Thyroid gland (tissue), 4 donors: ENCODE data around the gene CLDN25. TPM values are rescaled to one million over a fixed set of nuclear protein-coding genes. Genes with fewer than 3 reads are reported as not detected.
"Not testable (repeated sequence)": the region's sequence is repeated elsewhere in the genome, so short reads cannot be mapped to it uniquely, and the experiment has no call there.

ENCODE experiments used
- DNase-seq, 2 donors: peaks; one replicate each; pipeline ENCODE4 v3.0.0-alpha.2; 2019
- H3K27ac ChIP-seq, 3 donors: fragments of 200-600 bp; sonication (generic); 1 replicate in 2 of 3; 2 replicates in 1 of 3; pipeline ENCODE4 v1.5.1; 2016 to 2019; ENCODE audit warnings: mild to moderate bottlenecking in 1 of 3, moderate library complexity in 1 of 3
- H3K27me3 ChIP-seq: fragments of 200-600 bp; sonication (generic); one replicate; pipeline ENCODE4 v1.5.1; 2019
- H3K36me3 ChIP-seq, 2 donors: fragments of 200-600 bp; sonication (generic); one replicate each; pipeline ENCODE4 v1.5.1; 2016 to 2019
- H3K4me1 ChIP-seq, 2 donors: fragments of 200-600 bp; sonication (generic); one replicate each; pipeline ENCODE4 v1.5.1; 2017 to 2019
- H3K4me3 ChIP-seq, 3 donors: fragments of 200-600 bp; sonication (generic); replicated peaks in 1 of 3; 1 replicate in 2 of 3; 2 replicates in 1 of 3; pipeline ENCODE4 v1.5.1; 2016; ENCODE audit warnings: mild to moderate bottlenecking in 1 of 3
- H3K9me3 ChIP-seq: fragments of 200-600 bp; sonication (generic); one replicate; pipeline ENCODE4 v1.5.1; 2017
- CTCF ChIP-seq, 6 experiments: fragments of 200-600 bp in 3 of 6; fragments of 450-650 bp in 3 of 6; sonication (generic) in 3 of 6; IDR thresholded peaks; one replicate each; pipeline ENCODE4 v1.5.1; 2016 to 2019; ENCODE audit warnings: antibody characterized with exemption in 6 of 6, mild to moderate bottlenecking in 2 of 6, inconsistent platforms in 1 of 6, moderate library complexity in 1 of 6
- POLR2A ChIP-seq, 2 donors: fragments of 450-650 bp; IDR thresholded peaks; one replicate each; pipeline ENCODE4 v1.6.1; 2017; ENCODE audit warnings: antibody characterized with exemption in 2 of 2, mild to moderate bottlenecking in 2 of 2, moderate library complexity in 1 of 2
- WGBS, 2 donors: methylation state at CpG; one replicate each; pipeline ENCODE4 v1.1.5; 2017; 5-methylcytosine and 5-hydroxymethylcytosine counted together
- intact Hi-C: fragments of 100-400 bp; cut with DNase I; formaldehyde crosslinking; loops from one replicate; pipeline ENCODE4 v1.15.1; 2023
- total RNA-seq, 4 donors: library from RNA; depleted of rRNA; stranded (reverse); fragments of >200 nt; gene quantifications; one replicate each; pipeline ENCODE4 v1.2.3, GENCODE V29; 2016

Gene CLDN25
- total RNA-seq, 4 donors from 2014 or later = not detected

DNA sequence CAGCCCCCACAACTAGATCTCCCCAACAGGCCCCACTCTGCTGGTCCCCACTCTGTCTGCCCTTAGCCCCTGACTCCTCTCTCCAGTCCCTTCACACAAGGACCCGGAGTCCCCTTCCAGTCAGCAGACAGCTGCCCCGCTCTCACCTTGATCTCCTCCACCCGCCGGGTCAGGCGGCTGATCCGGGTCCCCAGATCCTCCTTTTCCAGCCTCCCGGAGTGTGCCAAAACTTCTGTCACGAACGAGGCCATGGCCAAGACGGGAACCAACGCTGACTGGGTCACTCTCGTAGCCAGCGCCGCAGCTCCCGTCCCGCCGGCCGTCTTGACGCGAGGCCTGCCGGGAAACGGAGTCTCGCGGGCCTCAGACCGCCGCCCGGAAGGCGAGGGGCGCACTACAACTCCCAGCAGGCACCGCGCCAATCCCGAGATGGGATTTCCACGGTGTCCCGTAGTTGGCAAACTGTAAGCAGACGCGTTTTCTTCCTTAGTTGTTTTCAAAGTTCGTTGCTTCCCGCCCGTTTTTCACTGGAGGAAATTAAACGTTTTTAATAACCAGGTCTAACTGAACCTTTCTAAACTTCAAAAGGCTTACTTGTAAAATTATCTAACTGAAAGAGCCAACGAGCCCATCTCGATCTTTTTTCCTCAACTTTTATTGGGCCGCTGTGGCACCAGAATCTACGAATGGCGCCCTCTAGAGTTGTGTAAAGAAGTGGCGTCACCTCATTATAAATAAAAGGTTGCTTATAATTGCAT lies 6.0 kb upstream of the CLDN25 start, which contains the start of gene ZW10:
Gene ZW10 (minus strand): TSS at position 277 of the 758 bp plus-strand sequence. CDS start 26 bp downstream, at position 251.
- WGBS, 2 donors = 0 to 1% methylated on average over 44 to 46 of the region's 46 CpGs
- intact Hi-C loops = no loop called here
- DNase-seq = peak; percentile 98 to 99
- no peaks in the 10 kb centered on the region for H3K36me3 ChIP-seq
- H3K4me1 ChIP-seq = peaks cover 0 to 9% of the 10 kb centered on the region in 2 donors
- no peaks in the 10 kb centered on the region for H3K27me3 ChIP-seq
- H3K9me3 ChIP-seq = no peaks in the 10 kb centered on the region
- TF ChIP-seq POLR2A (IDR thresholded peaks at IDR 0.05) (peak in 1 of 2 donors; percentile 65), CTCF (IDR thresholded peaks at IDR 0.05) (peak; percentile 60 to 83 (median 73))
- peak within 1 kb of the TSS; percentile 62 to 78 (median 63) for H3K27ac ChIP-seq
- peak within 1 kb of the TSS; percentile 68 to 90 (median 79) for H3K4me3 ChIP-seq

- Histone ChIP-seq H3K4me1 (peaks cover 0 to 9% of the 10 kb centered on the region in 2 donors), H3K27me3 (no peaks in the 10 kb centered on the region), H3K27ac (peak overlapping the region; percentile 62 to 78 (median 63)), H3K36me3 (no peaks in the 10 kb centered on the region), H3K9me3 (no peaks in the 10 kb centered on the region), H3K4me3 (peak overlapping the region in 1 of 3 donors; percentile 79)
- no peak for DNase-seq
- intact Hi-C loops = no loop called here
- TF ChIP-seq POLR2A (IDR thresholded peaks at IDR 0.05) (no peak), CTCF (IDR thresholded peaks at IDR 0.05) (peak in 1 of 6 experiments; percentile 3)
- 0% methylated on average over 1 of the region's 1 CpG for WGBS, 2 donors
Measured at GRCh38 chr11:113774174-113774503, 5.5 kb upstream of the CLDN25 start.

- Histone ChIP-seq H3K27me3 (no peaks in the 10 kb centered on the region), H3K9me3 (no peaks in the 10 kb centered on the region), H3K27ac (no peak overlapping the region), H3K4me3 (no peak overlapping the region), H3K4me1 (no peaks in the 10 kb centered on the region), H3K36me3 (no peaks in the 10 kb centered on the region)
- 60 to 65% methylated on average over 11 of the region's 11 CpGs for WGBS, 2 donors
- TF ChIP-seq POLR2A (IDR thresholded peaks at IDR 0.05) = no peak
- no peak for TF ChIP-seq CTCF (IDR thresholded peaks at IDR 0.05)
- intact Hi-C loops = no loop called here
- DNase-seq = no peak
Measured at GRCh38 chr11:113778111-113778910, 1.3 kb upstream of the CLDN25 start.

DNA sequence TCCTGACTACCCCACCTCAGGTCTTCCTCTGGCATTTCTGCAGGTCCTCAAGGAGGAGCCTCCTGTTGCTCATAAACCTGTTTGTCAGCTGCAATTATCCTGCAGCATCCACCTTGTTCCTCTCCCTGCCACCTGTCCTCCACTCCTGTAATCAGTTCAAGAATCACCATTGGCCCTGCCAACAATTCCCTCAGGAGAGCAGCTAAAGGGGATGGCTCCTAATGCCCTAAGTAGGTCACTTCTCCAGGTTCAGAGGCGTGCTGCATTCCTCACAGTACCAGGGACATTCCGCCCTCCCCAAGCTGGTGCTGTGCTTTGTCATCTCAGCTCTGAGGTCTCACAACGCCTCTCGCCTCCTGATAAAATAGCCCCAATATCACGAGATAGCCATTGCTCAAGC lies 2.1 kb downstream of the CLDN25 start:
- H3K27me3 ChIP-seq = no peaks in the 10 kb centered on the region
- no peaks in the 10 kb centered on the region for H3K9me3 ChIP-seq
- H3K36me3 ChIP-seq = no peaks in the 10 kb centered on the region
- H3K27ac ChIP-seq = no peak overlapping the region
- no peak for DNase-seq
- H3K4me3 ChIP-seq = no peak overlapping the region
- no peaks in the 10 kb centered on the region for H3K4me1 ChIP-seq
- WGBS, 2 donors = 55 to 64% methylated on average over 5 of the region's 5 CpGs
- TF ChIP-seq POLR2A (IDR thresholded peaks at IDR 0.05) = no peak
- TF ChIP-seq CTCF (IDR thresholded peaks at IDR 0.05) = no peak
- intact Hi-C loops = no loop called here

DNA sequence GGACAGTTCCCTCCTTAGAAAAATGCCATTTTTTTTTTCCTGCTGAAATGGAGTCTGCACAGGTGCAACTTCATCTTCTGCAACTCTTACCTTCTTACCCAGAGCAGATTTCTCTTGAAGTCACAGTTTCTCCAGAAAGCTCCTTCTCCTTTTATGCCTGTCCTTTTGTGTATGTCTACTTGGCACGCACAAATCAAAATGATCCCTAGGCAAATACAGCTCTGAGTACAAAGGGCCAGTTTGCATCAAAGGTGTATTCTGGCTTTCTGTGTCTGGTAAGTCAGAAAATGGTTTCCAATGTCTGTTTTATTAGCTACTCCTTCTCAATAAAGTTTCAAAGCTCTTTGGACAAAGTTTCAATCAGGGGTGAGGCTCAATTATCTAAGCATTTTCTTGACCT lies 2.5 kb downstream of the CLDN25 start:
- H3K27me3 ChIP-seq = no peaks in the 10 kb centered on the region
- H3K4me3 ChIP-seq = no peak overlapping the region
- H3K27ac ChIP-seq = no peak overlapping the region
- no peaks in the 10 kb centered on the region for H3K4me1 ChIP-seq
- intact Hi-C loops = no loop called here
- no peaks in the 10 kb centered on the region for H3K9me3 ChIP-seq
- TF ChIP-seq POLR2A (IDR thresholded peaks at IDR 0.05) = no peak
- WGBS, 2 donors = 76 to 91% methylated on average over 1 of the region's 1 CpG
- H3K36me3 ChIP-seq = no peaks in the 10 kb centered on the region
- DNase-seq = no peak

- DNase-seq, H3K27ac ChIP-seq, H3K36me3 ChIP-seq, H3K9me3 ChIP-seq, H3K27me3 ChIP-seq, H3K4me1 ChIP-seq, intact Hi-C loops, H3K4me3 ChIP-seq: not testable (repeated sequence)
- WGBS, 2 donors = 80 to 87% methylated on average over 22 of the region's 22 CpGs
Measured at GRCh38 chr11:113789016-113789415, 9.4 kb downstream of the CLDN25 start.
